Ammon's horn (tissue), 1 donor: ENCODE measurements around the gene MXI1.
"Not testable (repeated sequence)": the region's sequence is repeated elsewhere in the genome, so short reads cannot be mapped to it uniquely, and the experiment has no call there.

ENCODE experiments used
- DNase-seq: peaks from one replicate; pipeline ENCODE4 v3.0.0-alpha.2; 2016; ENCODE audit warnings: low spot score

Gene MXI1

GRCh38 chr10:110241841-110242240 lies 34.4 kb downstream of the MXI1 start:
- DNase-seq: no peak

DNA sequence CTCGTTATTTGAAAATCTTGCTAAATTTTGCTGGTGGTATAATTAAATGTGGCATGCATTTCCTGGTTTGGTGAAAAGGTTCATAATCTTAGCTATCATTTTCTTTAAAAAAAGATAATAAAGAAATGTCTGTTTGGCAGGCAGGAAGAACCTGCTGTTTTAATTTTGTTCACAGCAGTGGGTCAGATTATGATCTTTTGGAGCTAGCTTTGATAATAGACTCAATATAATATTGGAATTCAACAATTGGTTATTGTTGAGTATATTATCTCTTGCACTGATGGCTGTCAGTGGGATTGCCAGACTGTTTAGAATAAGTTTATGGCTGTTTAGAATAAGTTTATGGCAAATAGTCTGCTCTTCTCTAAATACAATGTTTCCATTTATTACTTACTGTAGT lies 35.1 kb downstream of the MXI1 start:
- DNase-seq: no peak

GRCh38 chr10:110244550-110244949 lies 37.1 kb downstream of the MXI1 start:
- DNase-seq: no peak

DNA sequence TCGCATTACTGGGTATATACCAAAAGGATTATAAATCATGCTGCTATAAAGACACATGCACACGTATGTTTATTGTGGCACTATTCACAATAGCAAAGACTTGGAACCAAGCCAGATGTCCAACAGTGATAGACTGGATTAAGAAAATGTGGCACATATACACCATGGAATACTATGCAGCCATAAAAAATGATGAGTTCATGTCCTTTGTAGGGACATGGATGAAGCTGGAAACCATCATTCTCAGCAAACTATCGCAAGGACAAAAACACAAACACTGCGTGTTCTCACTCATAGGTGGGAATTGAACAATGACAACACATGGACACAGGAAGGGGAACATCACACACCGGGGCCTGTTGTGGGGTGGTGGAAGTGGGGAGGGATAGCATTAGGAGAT lies 40.4 kb downstream of the MXI1 start:
- not testable (repeated sequence) for DNase-seq

GRCh38 chr10:110249489-110249888 lies 42.1 kb downstream of the MXI1 start:
- not testable (repeated sequence) for DNase-seq

DNA sequence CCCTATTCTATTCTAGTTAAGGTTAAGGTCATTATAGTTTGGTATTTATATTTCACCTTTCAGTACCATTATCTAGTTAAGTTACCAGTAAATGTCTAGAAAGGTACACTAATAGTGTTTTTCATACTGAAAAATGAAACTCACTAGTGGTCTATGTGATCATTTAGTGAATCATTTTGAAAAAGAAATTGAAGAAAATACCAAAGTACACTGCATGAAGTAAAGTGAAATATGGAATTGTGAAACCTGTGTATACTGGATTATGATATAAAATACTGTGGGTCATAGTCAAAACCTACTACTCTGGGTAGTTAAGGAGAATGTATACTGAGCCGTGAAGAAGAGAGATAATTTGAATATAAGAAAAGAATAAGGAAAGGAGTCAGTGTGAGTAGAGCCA lies 44.0 kb downstream of the MXI1 start:
- not testable (repeated sequence) for DNase-seq

GRCh38 chr10:110252151-110252550 lies 44.7 kb downstream of the MXI1 start:
- DNase-seq: no peak

DNA sequence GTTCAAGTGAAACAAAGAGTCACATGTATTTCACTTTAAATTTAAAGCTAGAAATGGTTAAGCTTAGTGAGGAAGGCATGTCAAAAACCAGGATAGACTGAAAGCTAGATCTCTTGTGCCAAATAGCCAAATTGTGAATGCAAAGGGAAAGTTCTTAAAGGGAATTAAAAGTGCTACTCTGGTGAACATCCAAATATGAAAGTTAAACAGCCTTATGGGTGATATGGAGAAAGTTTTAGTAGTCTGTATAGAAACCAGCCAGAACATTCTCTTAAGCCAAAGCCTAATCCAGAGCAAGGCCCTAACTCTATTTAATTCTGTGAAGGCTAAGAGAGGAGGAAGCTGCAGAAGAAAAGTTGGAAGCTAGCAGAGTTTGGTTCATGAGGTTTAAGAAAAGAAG lies 47.1 kb downstream of the MXI1 start:
- no peak for DNase-seq

GRCh38 chr10:110258542-110258941 lies 51.1 kb downstream of the MXI1 start:
- no peak for DNase-seq

GRCh38 chr10:110259317-110259716 lies 51.9 kb downstream of the MXI1 start:
- no peak for DNase-seq

DNA sequence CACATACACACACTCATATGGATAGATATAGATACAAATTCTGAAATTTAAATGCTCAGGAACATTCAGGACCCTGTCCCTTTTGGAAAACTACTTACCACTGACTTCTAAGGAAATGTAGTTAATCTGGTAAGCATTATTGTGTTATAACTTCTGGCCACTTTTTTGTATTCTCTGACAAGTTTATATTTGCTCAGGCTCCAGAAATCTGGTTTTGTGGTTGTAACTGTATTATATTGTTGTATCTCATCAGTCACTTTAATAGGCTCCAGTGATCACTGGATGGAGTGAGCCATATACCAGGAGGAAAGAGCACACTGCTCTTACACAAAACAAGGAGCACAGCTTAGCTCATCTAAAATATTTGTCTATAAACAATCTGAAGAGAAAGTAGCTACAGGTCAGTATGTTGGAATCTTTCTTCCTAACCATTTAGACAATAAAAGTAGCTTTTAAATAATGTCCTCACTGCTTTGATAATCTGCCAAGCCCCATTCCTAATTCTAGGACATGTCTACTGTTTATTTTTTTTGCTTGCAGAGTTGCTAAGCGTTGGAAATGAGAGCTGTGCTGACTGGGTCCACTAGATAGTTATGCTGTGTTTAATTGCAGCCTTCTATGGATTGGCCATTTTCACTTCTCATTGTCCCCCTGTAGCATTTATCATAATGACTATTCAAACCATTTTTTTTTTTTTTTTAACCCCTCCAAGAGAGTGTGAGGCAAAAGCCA lies 53.5 kb downstream of the MXI1 start:
- DNase-seq: no peak

DNA sequence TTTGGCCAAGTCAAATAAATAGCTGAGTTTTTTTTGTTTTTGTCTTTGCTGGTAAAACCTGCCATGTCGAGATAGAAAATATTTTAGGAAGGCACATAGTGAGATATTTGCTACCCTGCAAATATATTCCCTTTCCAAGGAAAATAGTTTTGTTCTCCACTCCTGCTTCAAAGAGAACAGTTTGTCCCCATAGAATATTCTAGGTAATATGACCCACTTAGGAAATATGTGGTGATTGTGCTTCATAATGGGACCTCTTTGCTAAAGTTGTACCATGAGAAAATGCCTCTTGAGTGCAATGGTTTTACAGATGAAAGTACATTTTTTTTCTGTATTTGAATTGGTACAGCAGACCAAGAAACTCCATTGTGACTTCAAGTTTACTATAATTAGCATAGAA lies 55.8 kb downstream of the MXI1 start:
- no peak for DNase-seq

DNA sequence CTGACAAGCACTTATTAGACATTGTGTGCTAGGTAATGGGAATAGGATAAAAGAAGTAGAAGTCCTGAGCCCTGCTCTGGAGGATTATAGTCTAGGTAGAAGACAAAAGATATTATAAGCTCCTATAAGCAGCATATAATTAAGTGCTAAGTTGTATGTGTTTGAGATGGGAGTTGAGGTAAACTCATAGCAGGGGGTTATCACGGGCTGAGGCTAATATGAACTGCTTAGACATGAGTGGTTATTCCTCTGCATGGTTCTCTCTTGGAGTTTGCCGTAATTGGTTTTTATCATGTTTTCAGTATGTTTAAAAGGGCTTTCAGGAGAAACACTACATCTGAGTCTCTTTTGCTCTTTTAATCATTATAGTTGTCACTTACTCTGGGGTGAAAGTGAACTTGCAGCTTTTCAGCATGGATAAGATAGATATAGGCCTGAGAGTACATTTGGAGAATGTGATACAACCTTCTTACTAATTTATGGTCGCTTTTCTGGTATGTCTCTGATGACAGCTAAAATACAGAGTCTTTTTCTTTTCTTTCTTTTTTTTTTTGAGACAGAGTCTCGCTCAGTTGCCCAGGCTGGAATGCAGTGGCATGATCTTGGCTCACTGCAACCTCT lies 58.3 kb downstream of the MXI1 start:
- DNase-seq: no peak

- DNase-seq: no peak
These were observed 59.9 kb downstream of the MXI1 start for GRCh38 chr10:110267276-110267675.

- no peak for DNase-seq
These were observed 61.0 kb downstream of the MXI1 start for GRCh38 chr10:110268442-110268841.

GRCh38 chr10:110268971-110269370 lies 61.6 kb downstream of the MXI1 start:
- DNase-seq: no peak

DNA sequence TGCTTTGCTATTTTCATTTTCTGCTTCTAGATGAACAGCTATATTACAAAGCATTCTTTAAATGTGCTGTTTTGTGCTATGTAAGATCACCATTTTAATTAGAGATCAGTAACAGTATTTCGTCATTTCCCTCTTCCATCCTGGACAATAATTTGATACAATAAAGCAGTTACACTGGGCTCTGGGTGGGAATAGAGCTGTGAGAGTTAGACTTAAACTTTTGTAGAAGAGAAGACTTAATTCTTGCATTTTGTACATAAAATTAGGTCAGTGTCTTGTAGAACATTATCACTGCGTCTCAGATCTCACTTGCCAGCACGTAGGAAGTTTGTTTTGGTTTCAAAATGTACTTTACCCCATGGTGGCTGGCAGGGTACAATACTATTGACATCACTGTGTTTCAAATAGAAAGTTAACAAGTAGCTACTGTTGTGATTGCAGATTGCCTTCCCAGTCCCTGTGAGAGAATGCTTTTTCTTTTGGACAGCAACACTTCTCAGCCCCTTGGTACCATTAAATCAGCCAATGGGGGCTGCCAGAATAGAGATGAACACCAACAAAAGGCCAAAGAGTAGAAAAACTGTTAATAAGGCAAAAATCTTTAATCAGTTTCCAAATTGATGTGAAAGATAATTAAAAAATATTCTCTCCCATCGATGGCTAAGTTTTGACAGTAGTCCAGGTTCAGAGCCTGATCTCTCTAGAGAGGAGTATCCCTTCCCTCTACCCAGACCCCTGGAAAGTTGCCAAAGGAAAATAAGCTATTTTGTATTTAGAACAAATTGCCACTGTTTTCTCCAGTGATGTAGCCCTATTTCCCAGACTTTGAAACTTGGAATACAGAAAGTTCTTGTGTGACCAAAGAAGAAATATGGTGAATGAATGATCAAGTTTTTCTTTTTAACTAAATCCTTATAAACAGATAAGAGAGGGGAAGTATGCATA lies 62.2 kb downstream of the MXI1 start:
- peak; percentile 86 for DNase-seq

DNA sequence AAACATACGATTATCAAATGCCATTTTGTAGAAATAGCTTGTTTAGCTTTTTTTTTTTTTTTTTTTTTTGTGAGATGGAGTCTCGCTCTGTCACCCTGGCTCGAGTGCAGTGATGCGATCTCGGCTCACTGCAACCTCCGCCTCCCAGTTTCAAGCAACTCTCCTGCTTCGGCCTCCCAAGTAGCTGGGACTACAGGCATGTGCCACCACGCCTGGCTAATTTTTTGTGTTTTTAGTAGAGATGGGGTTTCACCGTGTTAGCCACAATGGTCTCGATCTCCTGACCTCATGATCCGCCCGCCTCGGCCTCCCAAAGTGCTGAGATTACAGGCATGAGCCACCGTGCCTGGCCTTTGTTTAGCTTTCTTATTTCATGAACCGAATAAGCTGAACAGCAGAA lies 65.6 kb downstream of the MXI1 start:
- not testable (repeated sequence) for DNase-seq

DNA sequence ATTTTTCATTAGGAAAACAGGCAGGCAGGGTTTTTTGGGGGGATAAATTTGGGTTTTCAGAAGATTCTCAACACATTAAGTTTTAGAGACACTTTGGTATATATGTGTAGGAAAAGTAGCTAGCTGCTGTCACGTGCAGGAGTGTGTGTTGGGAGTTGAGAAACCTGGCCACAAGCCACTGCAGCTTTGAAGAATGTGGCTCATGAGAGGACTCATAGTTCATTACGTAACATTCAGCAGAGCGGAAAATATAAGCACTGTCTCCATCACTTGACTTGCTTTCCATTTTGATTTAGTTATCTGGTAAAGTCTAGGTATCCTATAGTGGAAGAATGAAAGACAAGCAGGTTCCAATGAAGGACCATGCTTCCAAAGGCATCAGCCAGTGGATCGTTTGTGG lies 66.1 kb downstream of the MXI1 start:
- peak; percentile 45 for DNase-seq

DNA sequence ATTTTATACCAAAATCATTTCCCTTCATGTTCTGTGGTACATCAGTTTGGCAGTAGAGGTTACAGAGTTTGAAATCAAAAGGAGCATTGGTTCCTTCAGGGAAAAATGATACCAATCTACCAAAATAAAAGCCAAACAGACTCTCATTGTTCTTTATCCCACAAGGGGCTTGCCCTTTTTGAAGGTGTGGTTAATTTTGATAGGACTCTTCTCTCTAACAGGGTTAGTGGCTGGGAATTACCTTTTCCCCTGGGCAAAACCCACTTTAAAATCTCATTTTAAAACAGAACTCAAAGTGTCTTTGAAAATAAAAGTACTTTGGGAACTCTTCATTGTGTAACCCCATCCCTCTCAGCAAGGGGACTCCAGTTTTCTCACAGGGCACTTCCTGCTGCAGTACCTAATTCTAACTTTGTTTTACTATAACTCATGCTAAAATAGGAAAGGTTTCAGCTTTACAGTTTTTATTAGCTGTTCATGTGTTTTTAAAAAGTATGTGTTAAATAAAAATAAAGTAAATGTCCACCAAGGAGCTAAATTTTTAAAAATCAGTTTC lies 66.7 kb downstream of the MXI1 start:
- no peak for DNase-seq

DNA sequence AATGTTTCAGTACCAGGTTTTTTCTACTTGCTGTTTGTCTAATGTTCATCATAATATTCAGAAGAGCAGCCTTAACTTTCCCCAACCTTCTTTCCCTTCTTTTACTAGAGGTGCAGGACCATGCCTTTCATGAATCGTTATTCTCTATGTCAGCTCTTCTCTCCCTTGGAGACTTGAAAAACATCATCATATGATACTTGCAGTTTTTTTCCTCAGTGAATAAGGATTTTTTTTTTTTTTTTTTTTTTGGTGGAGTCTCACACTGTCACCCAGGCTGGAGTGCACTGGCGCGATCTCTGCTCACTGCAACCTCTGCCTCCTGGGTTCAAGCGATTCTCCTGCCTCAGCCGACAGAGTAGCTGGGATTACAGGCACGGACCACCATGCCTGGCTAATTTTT lies 67.2 kb downstream of the MXI1 start:
- DNase-seq: no peak

DNA sequence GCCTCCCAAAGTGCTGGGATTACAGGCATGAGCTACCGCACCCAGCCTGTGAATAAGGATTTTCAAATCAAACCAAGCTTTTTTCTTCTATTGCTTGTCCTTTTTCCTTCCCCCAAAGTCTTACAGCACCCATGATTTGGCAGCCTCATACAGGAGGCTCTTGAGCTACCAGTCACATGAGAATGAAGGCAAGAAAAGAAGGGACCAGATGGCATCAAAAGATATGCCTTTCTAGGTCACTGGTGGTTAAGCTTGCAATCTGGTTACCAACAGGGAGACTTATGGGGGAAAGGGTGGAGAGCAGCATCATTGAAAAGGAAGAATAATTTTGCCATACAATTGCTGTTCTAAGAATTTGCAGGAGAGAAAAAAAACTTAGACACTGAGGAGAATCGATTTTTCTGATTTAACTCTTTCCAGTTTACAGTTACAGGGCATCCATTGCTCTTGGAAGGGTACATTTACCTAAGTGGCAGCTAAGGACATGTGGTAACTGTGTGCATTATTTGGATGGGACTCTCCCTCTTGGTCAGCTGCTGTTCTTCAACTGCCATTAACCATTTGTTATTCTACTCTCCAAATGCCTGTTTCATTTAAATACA lies 67.8 kb downstream of the MXI1 start:
- DNase-seq: no peak
